Measurements from ENCODE around the gene FNDC3A.

The FNDC3A gene

GRCh38 chr13:49208619-49209018 lies 232.9 kb downstream of the FNDC3A start:
- H3K4me3 ChIP-seq (ENCODE audit: low read depth, low read length): no peak overlapping the region
- no peak for TF ChIP-seq CTCF (IDR thresholded peaks at IDR 0.05; ENCODE audit: low read depth, low read length)
- TF ChIP-seq, protein P1, sequence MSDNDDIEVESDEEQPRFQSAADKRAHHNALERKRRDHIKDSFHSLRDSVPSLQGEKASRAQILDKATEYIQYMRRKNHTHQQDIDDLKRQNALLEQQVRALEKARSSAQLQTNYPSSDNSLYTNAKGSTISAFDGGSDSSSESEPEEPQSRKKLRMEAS (IDR thresholded peaks at IDR 0.05; ENCODE audit: low read depth, low read length): no peak
- TF ChIP-seq POLR2A (IDR thresholded peaks at IDR 0.05; ENCODE audit: extremely low read depth, insufficient read length): no peak
- no peak for TF ChIP-seq MYC (IDR thresholded peaks at IDR 0.05; ENCODE audit: low read depth, low read length)
- DNase-seq (ENCODE audit: low read depth): no peak

DNA sequence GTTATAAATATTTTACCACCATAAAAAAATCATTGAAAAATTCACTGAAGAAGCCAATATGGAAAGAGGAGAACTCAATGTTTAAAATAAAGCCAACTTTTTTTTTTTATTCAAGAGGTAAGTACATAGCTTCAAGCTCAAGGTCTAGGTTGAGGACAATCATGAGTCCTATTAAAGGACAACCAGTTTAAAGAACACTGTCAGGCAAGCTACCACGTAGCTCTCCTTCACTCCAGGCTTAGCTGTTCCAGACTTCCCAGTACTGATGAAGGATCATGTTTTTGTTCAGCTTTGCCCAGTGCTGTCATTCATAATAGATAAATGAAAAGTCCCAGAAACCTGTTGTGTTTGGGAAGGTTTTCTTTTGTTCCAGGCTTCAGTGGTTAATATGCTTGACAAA lies 234.4 kb downstream of the FNDC3A start:
- H3K4me3 ChIP-seq (ENCODE audit: low read depth, low read length): no peak overlapping the region
- TF ChIP-seq POLR2A (IDR thresholded peaks at IDR 0.05; ENCODE audit: extremely low read depth, insufficient read length) (no peak), CTCF (IDR thresholded peaks at IDR 0.05; ENCODE audit: low read depth, low read length) (no peak), MYC (IDR thresholded peaks at IDR 0.05; ENCODE audit: low read depth, low read length) (no peak)
- TF ChIP-seq, protein P1 (IDR thresholded peaks at IDR 0.05; ENCODE audit: low read depth, low read length): no peak
- DNase-seq (ENCODE audit: low read depth): no peak

GRCh38 chr13:49210669-49211068 lies 235.0 kb downstream of the FNDC3A start:
- no peak overlapping the region for H3K4me3 ChIP-seq (ENCODE audit: low read depth, low read length)
- TF ChIP-seq POLR2A (IDR thresholded peaks at IDR 0.05; ENCODE audit: extremely low read depth, insufficient read length) (no peak), MYC (IDR thresholded peaks at IDR 0.05; ENCODE audit: low read depth, low read length) (no peak), CTCF (IDR thresholded peaks at IDR 0.05; ENCODE audit: low read depth, low read length) (no peak)
- TF ChIP-seq, protein P1 (IDR thresholded peaks at IDR 0.05; ENCODE audit: low read depth, low read length): no peak
- DNase-seq (ENCODE audit: low read depth): peak; percentile 23

DNA sequence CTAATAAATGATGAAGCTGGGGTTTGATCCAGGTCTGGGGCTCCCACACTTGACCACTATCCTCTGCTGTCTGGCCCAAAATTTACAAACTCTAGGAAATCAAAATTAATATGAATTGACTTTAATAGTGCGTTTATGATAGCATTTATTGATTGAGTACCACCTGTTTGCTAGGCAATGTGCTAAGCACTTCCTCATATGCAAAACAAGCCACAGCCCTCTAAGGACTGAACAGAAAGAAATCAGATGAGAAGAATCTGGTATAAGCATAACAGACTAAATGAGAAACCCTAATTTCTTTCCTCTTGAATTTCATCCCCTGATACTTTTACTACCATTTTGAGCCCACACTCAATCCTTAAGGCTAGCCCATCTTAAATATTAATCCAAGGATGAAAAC lies 237.8 kb downstream of the FNDC3A start:
- TF ChIP-seq CTCF (IDR thresholded peaks at IDR 0.05; ENCODE audit: low read depth, low read length) (no peak), MYC (IDR thresholded peaks at IDR 0.05; ENCODE audit: low read depth, low read length) (no peak), POLR2A (IDR thresholded peaks at IDR 0.05; ENCODE audit: extremely low read depth, insufficient read length) (no peak)
- TF ChIP-seq, protein P1 (IDR thresholded peaks at IDR 0.05; ENCODE audit: low read depth, low read length): no peak
- H3K4me3 ChIP-seq (ENCODE audit: low read depth, low read length): no peak overlapping the region
- DNase-seq (ENCODE audit: low read depth): peak; percentile 37

- H3K4me3 ChIP-seq (ENCODE audit: low read depth, low read length): peak overlapping the region; percentile 46
- TF ChIP-seq POLR2A (IDR thresholded peaks at IDR 0.05; ENCODE audit: extremely low read depth, insufficient read length): no peak
- no peak for TF ChIP-seq CTCF (IDR thresholded peaks at IDR 0.05; ENCODE audit: low read depth, low read length)
- TF ChIP-seq, protein P1 (IDR thresholded peaks at IDR 0.05; ENCODE audit: low read depth, low read length): peak; percentile 46
- TF ChIP-seq MYC (IDR thresholded peaks at IDR 0.05; ENCODE audit: low read depth, low read length): peak; percentile 54; the same call in 1 of the 2 replicates
- peak; percentile 64 for DNase-seq (ENCODE audit: low read depth)
Measured at GRCh38 chr13:49213997-49214916, 238.5 kb downstream of the FNDC3A start.

All from NB4 (cell line).